K562 (cell line): ENCODE measurements around the gene MPIG6B. TPM values are rescaled to one million over a fixed set of nuclear protein-coding genes. Genes with fewer than 3 reads are reported as not detected.

Experiments used
- DEAF1 ChIP-seq: fragments of 450-650 bp; formaldehyde crosslinking; IDR thresholded peaks from 2 replicates; pipeline ENCODE4 v1.4.0; 2020; ENCODE audit warnings: mild to moderate bottlenecking, moderate library complexity
- ELF2 ChIP-seq: fragments of 250-450 bp; sonication (Bioruptor Pico); IDR thresholded peaks from 2 replicates; pipeline ENCODE4 v1.5.0; 2021; ENCODE audit warnings: mild to moderate bottlenecking
- IRF2 ChIP-seq: sonication (generic); formaldehyde crosslinking; IDR thresholded peaks from 2 replicates; pipeline ENCODE4 v1.8.1; 2022; ENCODE audit warnings: mild to moderate bottlenecking, missing genetic modification reagents
- MAZ ChIP-seq, 2 experiments: fragments of 450-650 bp in 1 of 2; sonication (generic) in 1 of 2; formaldehyde crosslinking; IDR thresholded peaks in 1 of 2; conservative IDR thresholded peaks in 1 of 2; 2 replicates each; pipeline versions ENCODE4 v1.4.0 to v1.5.0; 2020; ENCODE audit warnings: mild to moderate bottlenecking in 1 of 2, missing genetic modification reagents in 1 of 2
- NUFIP1 ChIP-seq: fragments of 450-650 bp; IDR thresholded peaks from 2 replicates; pipeline ENCODE4 v1.6.1; 2018; ENCODE audit not compliant: partially characterized antibody
- POLR2H ChIP-seq: IDR thresholded peaks from 2 replicates; pipeline ENCODE4 v1.6.1; 2016; ENCODE audit warnings: missing genetic modification characterization, low read depth, mild to moderate bottlenecking, control low read depth, missing compliant biosample characterization, moderate library complexity
- ZBTB12 ChIP-seq: fragments of 250-450 bp; sonication (Bioruptor Pico); IDR thresholded peaks from 2 replicates; pipeline ENCODE4 v1.4.0; 2020
- ZNF444 ChIP-seq: fragments of 250-450 bp; sonication (Bioruptor Pico); IDR thresholded peaks from 2 replicates; pipeline ENCODE4 v1.4.0; 2020; ENCODE audit warnings: mild to moderate bottlenecking, moderate library complexity
- ZNF584 ChIP-seq: fragments of 200-800 bp; sonication (Bioruptor generic); IDR thresholded peaks from 2 replicates; pipeline ENCODE4 v1.6.1; 2016; ENCODE audit warnings: low read depth, mild to moderate bottlenecking, missing genetic modification characterization, missing compliant biosample characterization
- ZNF780A ChIP-seq: fragments of 250-450 bp; sonication (Bioruptor Pico); IDR thresholded peaks from 2 replicates; pipeline ENCODE4 v1.5.0; 2021; ENCODE audit warnings: mild to moderate bottlenecking
- polyA plus RNA-seq, 8 experiments: library from polyadenylated mRNA; depleted of rRNA in 4 of 8; stranded (reverse) in 5 of 8; unstranded in 3 of 8; fragments of >200 nt; fragmentation: Nextera tagmentation in 2 of 8; fragmentation: Illumina TruSeq in 1 of 8; extraction: Ambion mirVana in 2 of 8; extraction: Trizol in 1 of 8; gene quantifications; 2 replicates each; pipeline versions ENCODE4 v1.2.1 to v1.2.3, GENCODE V29; 2011 to 2014; ENCODE audit warnings: inconsistent platforms in 1 of 8, missing spikeins in 1 of 8
- total RNA-seq, 7 experiments: library from RNA; depleted of rRNA in 6 of 7; stranded (reverse); fragments of >200 nt in 6 of 7; fragmentation: Illumina TruSeq in 2 of 7; extraction: Trizol in 2 of 7; gene quantifications; 2 replicates each; pipeline versions ENCODE4 v1.2.1 to v1.2.3, GENCODE V29; 2011 to 2021; ENCODE audit warnings: low replicate concordance in 1 of 7
- TF ChIP-seq, protein P1 (sequence below), 2 experiments: IDR thresholded peaks; 2 replicates each; pipeline ENCODE4 v1.6.1; 2011; ENCODE audit warnings: borderline replicate concordance in 1 of 2, control low read depth in 1 of 2, low read depth in 1 of 2, low read length in 1 of 2, mild to moderate bottlenecking in 1 of 2, mixed read lengths in 1 of 2, moderate library complexity in 1 of 2; ENCODE audit not compliant: insufficient read depth in 1 of 2, insufficient read length in 1 of 2, poor library complexity in 1 of 2, severe bottlenecking in 1 of 2; ENCODE audit errors: extremely low read depth in 1 of 2
- TF ChIP-seq, protein P2 (sequence below): fragments of 200-400 bp; formaldehyde crosslinking; IDR thresholded peaks from 2 replicates; pipeline ENCODE4 v1.6.1; 2017; ENCODE audit warnings: mild to moderate bottlenecking, low read depth, low read length, moderate library complexity
- TF ChIP-seq, protein P3 (sequence below): IDR thresholded peaks from 3 replicates; pipeline ENCODE4 v1.6.1; 2011; ENCODE audit warnings: borderline replicate concordance, mild to moderate bottlenecking, moderate library complexity; ENCODE audit not compliant: insufficient read length; ENCODE audit errors: extremely low read depth

The MPIG6B gene
- total and polyA plus RNA-seq, 9 of the 15 experiments (the other 6 are each of a cell fraction or from before 2014, with no cell fraction given) = 0.11 to 1.2 (median 0.28) TPM; not detected in 1

DNA sequence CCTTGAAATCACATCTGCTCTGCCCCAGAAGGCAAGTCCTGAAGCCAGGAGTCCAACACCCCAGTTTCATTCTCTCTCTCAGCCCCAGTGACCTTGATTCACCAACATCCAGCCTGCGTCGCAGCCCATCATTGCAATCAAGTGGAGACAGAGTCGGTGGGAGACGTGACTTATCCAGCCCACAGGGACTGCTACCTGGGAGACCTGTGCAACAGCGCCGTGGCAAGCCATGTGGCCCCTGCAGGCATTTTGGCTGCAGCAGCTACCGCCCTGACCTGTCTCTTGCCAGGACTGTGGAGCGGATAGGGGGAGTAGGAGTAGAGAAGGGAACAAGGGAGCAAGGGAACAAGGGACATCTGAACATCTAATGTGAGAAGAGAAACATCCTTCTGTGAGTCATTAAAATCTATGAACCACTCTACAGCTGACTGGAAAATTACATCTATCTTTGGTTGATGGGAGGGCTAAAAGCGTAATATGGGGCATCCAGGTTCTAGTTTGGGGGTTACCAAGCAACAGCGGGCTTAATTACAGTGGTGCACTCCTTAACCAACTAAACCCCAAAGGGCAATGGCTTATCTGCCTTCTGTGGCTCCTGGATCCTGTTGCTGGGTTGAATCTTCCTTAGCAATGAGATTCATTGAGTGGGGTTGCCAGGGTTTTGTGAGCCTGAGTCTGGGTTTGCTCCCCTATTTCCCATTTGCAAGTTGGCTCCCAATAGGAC, 5.5 kb upstream of the MPIG6B start (continued):
- 0 out of 4 replicates have a peak, but pooled peaks of 1 of the 2 experiments have one; percentile 66 for TF ChIP-seq MAZ (CRISPR knock-in tag; conservative IDR thresholded peaks at IDR 0.05 in 1 of 2, IDR thresholded peaks at IDR 0.05 in 1 of 2)
- TF ChIP-seq NUFIP1 = no peak
- TF ChIP-seq ZNF444 (CRISPR knock-in tag) = no peak
- TF ChIP-seq, protein P1, sequence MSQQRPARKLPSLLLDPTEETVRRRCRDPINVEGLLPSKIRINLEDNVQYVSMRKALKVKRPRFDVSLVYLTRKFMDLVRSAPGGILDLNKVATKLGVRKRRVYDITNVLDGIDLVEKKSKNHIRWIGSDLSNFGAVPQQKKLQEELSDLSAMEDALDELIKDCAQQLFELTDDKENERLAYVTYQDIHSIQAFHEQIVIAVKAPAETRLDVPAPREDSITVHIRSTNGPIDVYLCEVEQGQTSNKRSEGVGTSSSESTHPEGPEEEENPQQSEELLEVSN (IDR thresholded peaks at IDR 0.05; ENCODE audit: borderline replicate concordance in 1 of 2, extremely low read depth in 1 of 2, insufficient read depth in 1 of 2, insufficient read length in 1 of 2, low read depth in 1 of 2, low read length in 1 of 2, poor library complexity in 1 of 2, severe bottlenecking in 1 of 2) = peak; percentile 14 to 47
- TF ChIP-seq ELF2 (CRISPR knock-in tag) = no peak
- TF ChIP-seq, protein P2, sequence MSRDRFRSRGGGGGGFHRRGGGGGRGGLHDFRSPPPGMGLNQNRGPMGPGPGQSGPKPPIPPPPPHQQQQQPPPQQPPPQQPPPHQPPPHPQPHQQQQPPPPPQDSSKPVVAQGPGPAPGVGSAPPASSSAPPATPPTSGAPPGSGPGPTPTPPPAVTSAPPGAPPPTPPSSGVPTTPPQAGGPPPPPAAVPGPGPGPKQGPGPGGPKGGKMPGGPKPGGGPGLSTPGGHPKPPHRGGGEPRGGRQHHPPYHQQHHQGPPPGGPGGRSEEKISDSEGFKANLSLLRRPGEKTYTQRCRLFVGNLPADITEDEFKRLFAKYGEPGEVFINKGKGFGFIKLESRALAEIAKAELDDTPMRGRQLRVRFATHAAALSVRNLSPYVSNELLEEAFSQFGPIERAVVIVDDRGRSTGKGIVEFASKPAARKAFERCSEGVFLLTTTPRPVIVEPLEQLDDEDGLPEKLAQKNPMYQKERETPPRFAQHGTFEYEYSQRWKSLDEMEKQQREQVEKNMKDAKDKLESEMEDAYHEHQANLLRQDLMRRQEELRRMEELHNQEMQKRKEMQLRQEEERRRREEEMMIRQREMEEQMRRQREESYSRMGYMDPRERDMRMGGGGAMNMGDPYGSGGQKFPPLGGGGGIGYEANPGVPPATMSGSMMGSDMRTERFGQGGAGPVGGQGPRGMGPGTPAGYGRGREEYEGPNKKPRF = no peak
- no peak for TF ChIP-seq POLR2H (tag)
- no peak for TF ChIP-seq ZBTB12
- no peak for TF ChIP-seq IRF2 (CRISPR knock-in tag)
- TF ChIP-seq ZNF780A (CRISPR knock-in tag) = no peak
- TF ChIP-seq DEAF1 (CRISPR knock-in tag) = no peak
- TF ChIP-seq, protein P3, sequence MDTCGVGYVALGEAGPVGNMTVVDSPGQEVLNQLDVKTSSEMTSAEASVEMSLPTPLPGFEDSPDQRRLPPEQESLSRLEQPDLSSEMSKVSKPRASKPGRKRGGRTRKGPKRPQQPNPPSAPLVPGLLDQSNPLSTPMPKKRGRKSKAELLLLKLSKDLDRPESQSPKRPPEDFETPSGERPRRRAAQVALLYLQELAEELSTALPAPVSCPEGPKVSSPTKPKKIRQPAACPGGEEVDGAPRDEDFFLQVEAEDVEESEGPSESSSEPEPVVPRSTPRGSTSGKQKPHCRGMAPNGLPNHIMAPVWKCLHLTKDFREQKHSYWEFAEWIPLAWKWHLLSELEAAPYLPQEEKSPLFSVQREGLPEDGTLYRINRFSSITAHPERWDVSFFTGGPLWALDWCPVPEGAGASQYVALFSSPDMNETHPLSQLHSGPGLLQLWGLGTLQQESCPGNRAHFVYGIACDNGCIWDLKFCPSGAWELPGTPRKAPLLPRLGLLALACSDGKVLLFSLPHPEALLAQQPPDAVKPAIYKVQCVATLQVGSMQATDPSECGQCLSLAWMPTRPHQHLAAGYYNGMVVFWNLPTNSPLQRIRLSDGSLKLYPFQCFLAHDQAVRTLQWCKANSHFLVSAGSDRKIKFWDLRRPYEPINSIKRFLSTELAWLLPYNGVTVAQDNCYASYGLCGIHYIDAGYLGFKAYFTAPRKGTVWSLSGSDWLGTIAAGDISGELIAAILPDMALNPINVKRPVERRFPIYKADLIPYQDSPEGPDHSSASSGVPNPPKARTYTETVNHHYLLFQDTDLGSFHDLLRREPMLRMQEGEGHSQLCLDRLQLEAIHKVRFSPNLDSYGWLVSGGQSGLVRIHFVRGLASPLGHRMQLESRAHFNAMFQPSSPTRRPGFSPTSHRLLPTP = no peak
- TF ChIP-seq ZNF584 = no peak
